GM21529 (cell line): ENCODE results near the gene FASTK.
A peak's percentile ranks its signal among the peaks of the same experiment; 100 is the strongest.

Source experiments
- ATAC-seq: cut with Tn5 transposase; IDR thresholded peaks from one replicate; pipeline ENCODE4 v1.9.1; 2021; ENCODE audit not compliant: unreplicated experiment

The FASTK gene

DNA sequence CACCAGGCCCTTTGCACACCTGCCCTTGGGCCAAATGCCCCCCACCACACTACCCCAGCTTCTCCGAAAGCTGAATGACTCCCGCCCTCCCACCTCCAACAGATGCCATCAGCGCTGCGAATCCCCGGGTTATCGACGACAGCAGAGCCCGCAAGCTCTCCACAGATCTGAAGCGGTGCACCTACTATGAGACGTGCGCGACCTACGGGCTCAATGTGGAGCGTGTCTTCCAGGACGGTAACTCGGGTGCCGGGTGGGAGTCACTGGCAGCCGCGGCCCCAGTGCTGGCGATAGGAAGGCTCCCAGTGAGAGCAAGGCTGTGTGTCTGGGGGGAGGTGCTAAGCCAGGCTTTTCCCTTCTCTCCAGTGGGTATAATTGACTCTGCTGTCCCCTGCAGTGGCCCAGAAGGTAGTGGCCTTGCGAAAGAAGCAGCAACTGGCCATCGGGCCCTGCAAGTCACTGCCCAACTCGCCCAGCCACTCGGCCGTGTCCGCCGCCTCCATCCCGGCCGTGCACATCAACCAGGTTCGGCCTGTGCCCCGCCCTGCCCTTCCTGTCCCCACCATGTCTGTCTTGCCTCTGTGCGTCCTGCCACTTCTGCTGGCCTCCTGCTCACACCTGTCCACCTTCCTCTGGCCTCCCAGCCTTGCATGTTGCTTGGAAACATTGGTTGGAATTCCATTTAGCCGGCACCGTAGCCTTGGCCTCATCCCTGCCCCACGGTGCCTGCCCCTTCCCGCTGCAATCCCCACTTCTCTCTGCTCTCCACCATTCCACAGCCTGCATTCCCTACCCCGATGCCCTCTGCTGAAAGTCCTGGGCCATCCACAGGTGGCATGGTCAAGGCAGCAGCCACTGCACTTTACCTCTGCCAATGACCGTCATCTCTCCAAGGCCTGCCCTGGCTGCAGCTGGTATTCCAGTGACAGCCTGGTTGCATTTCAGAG, 37.8 kb upstream of the FASTK start:
- ATAC-seq, result no peak

- no peak for ATAC-seq
Observed at GRCh38 chr7:151117565-151117964, 37.0 kb upstream of the FASTK start.

DNA sequence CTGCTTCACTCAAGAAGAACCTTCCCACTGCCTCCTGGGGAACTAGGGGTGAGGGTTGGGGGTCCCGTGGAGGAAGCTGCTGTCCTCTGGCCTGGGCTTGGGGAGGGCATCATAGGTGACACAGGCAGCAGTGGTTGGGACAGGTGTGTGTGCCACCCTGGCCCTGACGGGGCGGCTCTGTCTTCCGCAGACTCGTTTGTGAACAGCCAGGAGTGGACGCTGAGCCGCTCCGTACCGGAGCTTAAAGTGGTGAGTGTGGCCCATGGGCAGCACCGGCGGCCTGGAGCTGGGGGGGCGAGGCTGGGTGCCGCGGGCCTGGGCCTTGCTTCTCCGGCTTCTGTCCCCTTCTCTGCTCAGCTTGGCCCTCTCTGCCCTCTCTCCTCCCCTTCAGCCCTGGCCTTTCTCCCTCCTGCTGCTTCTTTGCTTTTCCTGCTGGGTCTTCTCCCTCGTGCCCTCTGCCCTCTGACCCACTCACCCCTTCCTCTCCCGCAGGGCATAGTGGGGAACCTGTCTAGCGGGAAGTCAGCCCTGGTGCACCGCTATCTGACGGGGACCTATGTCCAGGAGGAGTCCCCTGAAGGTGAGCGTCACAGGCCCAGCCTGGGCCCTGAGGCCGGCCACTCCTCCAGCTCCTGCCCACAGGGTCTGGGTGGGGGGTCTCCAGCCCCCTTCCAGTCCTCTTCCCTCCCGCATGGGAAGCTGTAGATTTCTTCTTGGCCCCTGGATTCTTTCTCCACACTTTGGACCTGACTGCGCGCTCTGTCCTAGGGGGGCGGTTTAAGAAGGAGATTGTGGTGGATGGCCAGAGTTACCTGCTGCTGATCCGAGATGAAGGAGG, 36.2 kb upstream of the FASTK start:
- ATAC-seq, result no peak

DNA sequence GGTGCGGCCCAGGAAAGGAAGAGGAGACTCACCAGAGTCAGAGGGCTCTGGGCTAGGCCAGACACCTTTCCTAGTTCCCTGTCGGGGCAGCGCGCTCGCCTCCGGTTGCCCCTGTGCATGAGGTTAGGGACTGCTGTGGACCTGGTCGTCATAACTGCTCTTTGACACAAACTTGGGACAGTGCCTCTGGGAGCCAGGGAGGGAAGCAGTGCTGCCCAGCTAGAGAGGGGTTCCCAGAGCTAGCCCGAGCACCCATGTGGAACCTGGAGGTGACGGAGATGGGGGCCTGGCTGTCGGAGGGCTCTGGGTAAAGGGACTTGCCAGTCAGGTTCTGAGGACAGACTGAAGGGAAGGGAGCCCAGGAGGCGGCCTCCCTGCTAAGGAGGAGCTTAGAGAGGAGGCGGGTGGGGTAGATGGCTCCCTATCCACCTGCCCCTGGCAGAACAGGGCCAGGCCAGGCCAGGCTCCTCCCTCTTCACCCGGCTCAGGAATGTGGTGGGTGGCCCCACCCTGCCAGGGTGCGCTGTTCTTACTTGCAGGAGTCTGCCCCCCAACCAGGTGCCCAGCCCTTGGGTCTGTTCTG, 35.3 kb upstream of the FASTK start:
- ATAC-seq, result no peak

GRCh38 chr7:151115121-151115835, 34.7 kb upstream of the FASTK start:
- ATAC-seq, result no peak

DNA sequence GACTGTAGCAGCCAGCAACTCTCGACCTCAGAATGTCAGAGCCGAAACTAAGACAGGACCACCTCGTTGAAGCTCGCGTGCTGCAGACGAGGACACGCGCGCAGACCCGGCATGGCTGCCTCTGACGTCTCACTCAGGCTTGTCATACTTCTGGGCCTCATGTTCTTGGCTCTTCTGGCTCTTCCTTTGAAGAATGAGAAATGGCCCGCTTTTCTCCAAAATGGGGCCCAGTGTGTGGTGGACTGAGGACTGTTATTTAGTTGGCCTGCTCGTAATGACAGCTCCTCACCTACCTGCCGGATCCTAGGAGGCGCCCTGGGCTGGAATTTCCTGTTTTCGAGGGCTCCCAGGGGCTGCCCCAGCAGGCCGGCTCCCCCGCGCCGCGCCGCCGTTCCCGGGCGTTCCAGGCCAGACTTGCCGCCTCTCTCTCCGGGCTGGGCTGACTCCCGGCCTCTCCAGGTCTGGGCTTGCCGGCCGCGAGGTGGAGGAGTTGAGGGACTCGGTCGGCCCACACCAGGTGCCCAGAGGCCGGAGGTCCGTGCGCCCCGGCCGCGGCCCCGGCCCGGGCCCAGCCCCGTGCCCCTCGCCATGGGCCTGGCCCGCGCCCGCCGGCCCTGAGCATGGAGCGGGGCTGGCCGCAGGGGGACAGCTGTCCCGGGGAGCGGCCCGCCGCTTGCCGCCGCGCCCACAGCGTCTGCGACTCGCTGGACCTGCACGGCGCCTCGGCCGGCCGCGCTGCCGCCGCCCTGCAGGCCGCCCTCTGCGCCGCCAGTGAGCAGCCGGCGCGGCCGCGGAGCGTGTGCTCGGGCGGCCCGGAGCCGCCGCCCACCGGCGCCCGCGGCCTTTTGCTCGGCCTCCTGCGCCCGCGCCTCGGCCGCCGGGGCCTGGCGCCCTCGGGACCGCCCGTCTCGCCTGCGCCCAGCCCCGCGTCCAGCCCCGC, 33.8 kb upstream of the FASTK start:
- ATAC-seq, result no peak

GRCh38 chr7:151113344-151114150, 32.9 kb upstream of the FASTK start:
- no peak for ATAC-seq

DNA sequence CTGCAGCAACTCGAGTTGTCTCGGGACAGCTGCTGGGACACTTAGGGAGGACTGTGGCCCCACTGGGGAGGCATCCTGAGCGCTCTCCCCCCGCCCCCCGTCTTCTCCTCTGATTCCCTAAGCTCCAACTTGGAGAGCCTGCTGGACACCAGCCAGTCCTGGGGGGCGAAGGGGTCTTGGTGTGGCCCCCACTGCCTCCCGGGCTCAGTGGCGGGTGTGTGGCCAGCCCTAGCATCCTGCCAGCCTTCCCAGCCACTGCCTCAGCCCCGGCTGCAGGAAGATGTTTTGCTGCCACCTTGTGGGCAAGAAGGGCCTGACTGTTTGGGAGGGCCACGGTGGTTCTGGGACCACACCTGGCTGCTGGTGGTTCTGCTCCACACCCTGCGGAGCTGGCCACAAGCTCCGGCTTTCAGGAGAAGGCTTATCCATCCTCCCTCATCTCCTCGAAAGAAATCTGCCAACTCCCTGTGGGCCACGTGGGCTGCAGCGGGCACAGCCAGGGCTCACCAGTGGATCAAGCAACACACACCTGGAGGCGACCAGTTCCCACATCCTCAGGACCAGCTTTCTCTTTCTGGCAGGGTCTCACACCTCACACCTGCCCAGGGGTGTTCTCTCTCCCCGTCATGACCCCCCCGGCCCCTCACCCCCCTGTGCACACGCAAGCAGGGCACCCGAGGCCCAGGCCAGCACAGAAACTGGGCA, 30.5 kb upstream of the FASTK start:
- peak; percentile 91 for ATAC-seq

DNA sequence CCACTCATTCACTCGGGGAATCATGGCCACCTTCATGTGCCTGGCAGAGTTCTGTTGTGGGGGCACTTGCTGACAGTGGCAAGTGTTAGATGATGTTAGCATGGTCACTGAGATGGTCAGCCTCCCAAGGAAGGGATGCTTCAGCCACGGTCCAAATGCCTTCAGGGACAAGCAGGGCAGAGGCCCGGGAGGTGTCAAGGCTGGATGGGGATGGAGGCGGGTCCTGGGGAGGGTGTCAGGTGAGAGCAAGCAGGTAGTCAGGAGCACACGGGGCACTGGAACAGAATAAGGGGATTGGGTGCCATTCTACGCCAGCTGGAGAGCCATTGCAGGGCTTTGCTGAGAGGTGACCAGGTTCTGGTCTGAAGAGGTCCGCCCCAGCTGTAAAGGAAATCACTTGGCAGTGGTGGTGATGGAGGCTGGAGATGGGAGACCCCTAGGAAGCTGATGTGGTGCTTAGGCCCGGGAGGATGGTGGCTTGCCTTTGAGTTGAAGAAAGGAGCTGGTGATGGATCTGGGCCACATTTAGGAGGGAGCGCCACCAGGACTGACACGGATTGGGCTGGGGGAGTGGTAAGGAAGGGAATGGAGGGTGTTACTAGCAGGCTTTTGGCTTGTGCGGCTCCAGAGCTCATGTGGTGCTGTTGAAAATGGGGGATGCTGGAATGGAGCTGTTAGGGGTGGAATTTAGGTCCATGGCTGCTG, 29.8 kb upstream of the FASTK start:
- ATAC-seq, result no peak

DNA sequence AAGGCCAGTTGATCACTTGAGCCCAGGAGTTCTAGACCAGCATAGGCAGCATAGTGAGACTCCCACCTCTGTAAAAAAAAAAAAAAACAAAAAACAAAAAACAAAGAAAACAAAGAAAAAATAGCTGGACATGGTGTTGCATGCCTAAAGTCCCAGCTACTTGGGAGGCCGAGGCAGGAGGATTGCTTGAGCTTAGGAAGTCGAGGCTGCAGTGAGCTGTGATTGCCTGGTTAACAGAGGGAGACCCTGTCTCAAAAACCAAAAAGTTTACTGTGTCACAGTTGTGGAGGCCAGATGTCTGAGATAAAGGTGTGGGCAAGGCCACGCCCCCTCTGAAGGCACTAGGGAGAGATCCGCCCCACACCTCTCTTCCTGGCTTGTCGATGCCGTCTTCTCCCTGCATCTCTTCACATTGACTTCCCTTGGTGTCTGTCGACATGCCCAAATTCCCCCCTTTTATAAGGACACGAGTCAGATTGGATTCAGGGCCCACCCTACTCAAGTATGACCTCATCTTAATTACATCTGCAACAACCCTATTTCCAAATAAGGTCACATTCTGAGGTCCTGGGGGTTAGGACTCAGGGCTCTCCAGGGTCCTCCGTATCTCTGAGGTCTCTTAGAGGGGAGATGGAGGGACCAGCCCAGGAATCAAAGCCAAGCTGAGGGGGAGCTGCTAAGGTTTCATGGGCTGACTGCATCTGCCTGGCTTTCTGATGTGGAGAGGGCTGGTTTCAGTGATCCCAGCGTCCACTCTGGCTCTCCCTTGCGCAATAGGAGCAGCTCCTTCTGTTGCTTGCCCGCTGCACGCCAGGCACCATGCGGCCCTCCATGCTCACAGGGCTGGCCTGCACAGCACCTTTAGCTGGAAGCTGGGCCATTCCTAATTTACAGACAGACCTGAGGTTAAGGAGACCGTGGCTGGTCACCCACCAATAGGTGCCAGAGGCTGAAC, 28.8 kb upstream of the FASTK start:
- no peak for ATAC-seq

GRCh38 chr7:151107882-151108281, 27.3 kb upstream of the FASTK start:
- no peak for ATAC-seq

- ATAC-seq, result no peak
Observed at GRCh38 chr7:151104411-151105235, 24.0 kb upstream of the FASTK start.

DNA sequence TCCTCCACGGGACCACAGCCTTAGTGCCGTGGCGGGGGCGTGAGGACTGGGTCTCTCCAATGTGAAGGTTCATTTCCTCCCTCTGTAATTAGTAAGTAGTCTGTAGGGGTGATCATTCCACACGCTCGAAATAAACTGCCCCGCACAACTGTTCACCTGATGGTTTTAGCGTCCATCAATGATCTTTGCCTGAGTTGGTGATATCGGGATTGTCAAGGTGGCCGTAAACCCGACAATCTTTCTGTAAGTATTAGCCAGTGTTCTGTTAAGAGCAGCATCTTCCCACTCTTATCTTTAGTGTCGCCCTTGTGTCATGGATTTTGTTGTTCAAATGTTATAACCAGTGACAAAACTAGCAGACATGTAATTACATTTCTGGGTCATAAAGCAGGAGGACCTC, 23.4 kb upstream of the FASTK start:
- no peak for ATAC-seq

DNA sequence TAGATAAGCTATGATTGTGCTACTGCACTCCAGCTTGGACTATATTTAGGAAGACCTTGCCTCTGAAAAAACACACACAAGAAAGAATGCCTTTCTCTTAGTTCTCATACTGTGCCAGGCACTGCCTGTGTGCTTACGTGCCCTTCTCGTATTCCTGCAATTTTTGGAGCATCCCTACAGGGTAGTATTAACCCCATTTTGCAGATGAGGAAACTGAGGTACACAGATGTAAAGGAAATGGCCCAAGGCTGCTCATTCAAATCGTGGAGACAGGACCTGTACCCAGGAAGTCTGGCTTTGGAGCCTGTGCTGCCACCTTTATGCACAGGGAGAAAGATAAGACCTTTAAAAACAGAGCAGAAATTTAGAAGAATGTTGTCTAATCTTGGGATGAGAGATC, 22.4 kb upstream of the FASTK start:
- no peak for ATAC-seq

DNA sequence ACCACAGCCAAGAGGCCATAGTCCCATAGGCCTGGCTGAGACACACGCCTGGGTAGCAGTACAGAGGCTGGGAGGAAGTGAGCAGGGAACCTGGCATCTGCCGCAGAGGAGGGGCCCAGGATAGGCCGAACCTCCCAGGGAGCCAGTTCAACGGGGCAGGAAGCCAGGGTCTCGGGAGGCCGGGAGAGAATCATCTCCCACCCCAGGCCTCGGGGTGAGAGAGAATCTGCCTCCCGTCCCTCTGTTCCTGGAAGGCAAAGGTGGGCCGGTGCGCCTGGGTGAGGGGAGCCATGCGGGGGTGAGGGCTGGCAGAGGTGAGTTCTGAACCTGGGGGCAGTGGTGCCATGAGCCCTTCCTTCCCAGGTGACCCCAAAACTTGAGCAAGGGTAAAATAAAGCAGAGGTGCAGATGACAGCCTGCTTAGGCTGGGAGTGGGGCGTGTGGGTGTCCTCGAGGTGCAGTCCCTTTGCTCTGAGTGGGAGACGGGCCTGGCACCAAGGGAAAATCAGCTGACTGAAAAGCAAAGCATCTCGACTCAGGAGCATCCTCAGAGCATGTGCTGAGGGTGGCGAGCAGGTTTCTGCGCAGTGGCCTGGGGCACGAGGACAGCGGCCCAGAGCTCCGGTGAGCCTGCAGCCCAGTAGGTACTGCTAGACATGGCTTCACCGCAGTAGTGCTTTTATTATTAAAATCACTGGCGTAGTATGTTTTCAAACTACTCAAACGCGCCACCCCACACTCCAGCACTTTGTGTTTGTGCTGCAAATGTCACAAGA, 21.2 kb upstream of the FASTK start:
- ATAC-seq, result no peak
